HUES6 (cell line): ENCODE data around the gene ABCD1.
"Not testable (repeated sequence)": the region's sequence is repeated elsewhere in the genome, so short reads cannot be mapped to it uniquely, and the experiment has no call there.

Experiments
- H3K27ac ChIP-seq: 2 replicates; pipeline ENCODE4 v1.7.0; 2013; ENCODE audit warnings: low read depth, mild to moderate bottlenecking, low read length, inconsistent platforms
- H3K27me3 ChIP-seq: 2 replicates; pipeline ENCODE4 v1.6.1; 2013; ENCODE audit warnings: low read length; ENCODE audit not compliant: control insufficient read depth, insufficient read depth
- H3K36me3 ChIP-seq: 2 replicates; pipeline ENCODE4 v1.6.1; 2013; ENCODE audit warnings: low read length; ENCODE audit not compliant: control insufficient read depth, insufficient read depth
- H3K4me1 ChIP-seq: 2 replicates; pipeline ENCODE4 v1.6.1; 2013; ENCODE audit warnings: low read length; ENCODE audit not compliant: control insufficient read depth, insufficient read depth
- H3K4me3 ChIP-seq: 2 replicates; pipeline ENCODE4 v1.5.1; 2013; ENCODE audit warnings: low read depth, low read length
- H3K9ac ChIP-seq: one replicate; pipeline ENCODE4 v1.6.1; 2013; ENCODE audit warnings: mild to moderate bottlenecking, low read length
- H3K9me3 ChIP-seq: 2 replicates; pipeline ENCODE4 v1.6.1; 2013; ENCODE audit warnings: low read depth, low read length; ENCODE audit not compliant: control insufficient read depth, insufficient read depth

ABCD1 gene

GRCh38 chrX:153736871-153737441 is 12.3 kb downstream of the ABCD1 start:
- H3K27ac ChIP-seq: no peak overlapping the region
- H3K36me3 ChIP-seq: peaks cover 6% of the 10 kb centered on the region; the same call in 1 of the 2 replicates
- peaks cover 36% of the 10 kb centered on the region; the same call in 1 of the 2 replicates for H3K9me3 ChIP-seq
- H3K9ac ChIP-seq: no peak overlapping the region
- no peaks in the 10 kb centered on the region for H3K27me3 ChIP-seq
- no peak overlapping the region for H3K4me3 ChIP-seq
- H3K4me1 ChIP-seq: peaks cover 14% of the 10 kb centered on the region; the same call in 1 of the 2 replicates

- H3K4me3 ChIP-seq: no peak overlapping the region
Measured at GRCh38 chrX:153738056-153738605, 13.5 kb downstream of the ABCD1 start.

GRCh38 chrX:153739754-153740486 is 15.3 kb downstream of the ABCD1 start:
- H3K4me3 ChIP-seq: no peak overlapping the region
- H3K9me3 ChIP-seq: peaks cover 24% of the 10 kb centered on the region; the same call in 1 of the 2 replicates
- H3K4me1 ChIP-seq: peaks cover 19% of the 10 kb centered on the region; the same call in 1 of the 2 replicates
- H3K36me3 ChIP-seq: peaks cover 6% of the 10 kb centered on the region; the same call in 1 of the 2 replicates
- no peaks in the 10 kb centered on the region for H3K27me3 ChIP-seq
- no peak overlapping the region for H3K9ac ChIP-seq
- H3K27ac ChIP-seq: no peak overlapping the region

More at GRCh38 chrX:153738056-153738605, 13.5 kb downstream of the ABCD1 start:
- peaks cover 16% of the 10 kb centered on the region; the same call in 1 of the 2 replicates for H3K4me1 ChIP-seq
- peaks cover 6% of the 10 kb centered on the region; the same call in 1 of the 2 replicates for H3K36me3 ChIP-seq
- no peak overlapping the region for H3K9ac ChIP-seq
- H3K27me3 ChIP-seq: no peaks in the 10 kb centered on the region
- H3K27ac ChIP-seq: no peak overlapping the region
- peaks cover 29% of the 10 kb centered on the region; the same call in 1 of the 2 replicates for H3K9me3 ChIP-seq

GRCh38 chrX:153740631-153741222 is 16.1 kb downstream of the ABCD1 start:
- no peak overlapping the region for H3K4me3 ChIP-seq
- H3K4me1 ChIP-seq: peaks cover 11% of the 10 kb centered on the region; the same call in 1 of the 2 replicates
- H3K9me3 ChIP-seq: peaks cover 16% of the 10 kb centered on the region; the same call in 1 of the 2 replicates
- no peak overlapping the region for H3K27ac ChIP-seq
- peaks cover 6% of the 10 kb centered on the region; the same call in 1 of the 2 replicates for H3K36me3 ChIP-seq
- no peak overlapping the region for H3K9ac ChIP-seq
- no peaks in the 10 kb centered on the region for H3K27me3 ChIP-seq

- H3K9ac ChIP-seq: no peak overlapping the region
- no peak overlapping the region for H3K27ac ChIP-seq
- peaks cover 16% of the 10 kb centered on the region; the same call in 1 of the 2 replicates for H3K9me3 ChIP-seq
- no peaks in the 10 kb centered on the region for H3K27me3 ChIP-seq
- peaks cover 6% of the 10 kb centered on the region; the same call in 1 of the 2 replicates for H3K36me3 ChIP-seq
- peaks cover 6% of the 10 kb centered on the region; the same call in 1 of the 2 replicates for H3K4me1 ChIP-seq
- no peak overlapping the region for H3K4me3 ChIP-seq
Measured at GRCh38 chrX:153741446-153741845, 16.8 kb downstream of the ABCD1 start.

GRCh38 chrX:153742111-153742510 is 17.5 kb downstream of the ABCD1 start:
- H3K9me3 ChIP-seq, H3K4me1 ChIP-seq, H3K27me3 ChIP-seq, H3K27ac ChIP-seq, H3K4me3 ChIP-seq, H3K9ac ChIP-seq, H3K36me3 ChIP-seq: not testable (repeated sequence)

GRCh38 chrX:153742796-153743467 is 18.3 kb downstream of the ABCD1 start:
- H3K9ac ChIP-seq, H3K4me1 ChIP-seq, H3K9me3 ChIP-seq, H3K36me3 ChIP-seq, H3K27ac ChIP-seq, H3K27me3 ChIP-seq: not testable (repeated sequence)
- H3K4me3 ChIP-seq: peak overlapping the region; percentile 12; the same call in 1 of the 2 replicates

- H3K27me3 ChIP-seq, H3K9me3 ChIP-seq, H3K36me3 ChIP-seq, H3K4me1 ChIP-seq: not testable (repeated sequence)
- peak overlapping the region; percentile 30; the same call in 1 of the 2 replicates for H3K27ac ChIP-seq
- peak overlapping the region; percentile 44 for H3K9ac ChIP-seq
- H3K4me3 ChIP-seq: peak overlapping the region; percentile 65
Measured at GRCh38 chrX:153743468-153744209, 19.0 kb downstream of the ABCD1 start.

GRCh38 chrX:153744210-153745066 is 19.8 kb downstream of the ABCD1 start:
- H3K27ac ChIP-seq: peak overlapping the region; percentile 30; the same call in 1 of the 2 replicates
- H3K9me3 ChIP-seq: peaks cover 11% of the 10 kb centered on the region; the same call in 1 of the 2 replicates
- H3K9ac ChIP-seq: peak overlapping the region; percentile 44
- peaks cover 4% of the 10 kb centered on the region; the same call in 1 of the 2 replicates for H3K4me1 ChIP-seq
- peak overlapping the region; percentile 65 for H3K4me3 ChIP-seq
- no peaks in the 10 kb centered on the region for H3K27me3 ChIP-seq
- H3K36me3 ChIP-seq: no peaks in the 10 kb centered on the region
